ENCODE results near the gene FBXO24. TPM values are rescaled to one million over a fixed set of nuclear protein-coding genes. Genes with fewer than 3 reads are reported as not detected.

Gene FBXO24
- total and polyA plus RNA-seq, 2 of the 8 experiments (the other 6 are each of a cell fraction or from before 2014, with no cell fraction given) = 0.35 to 0.57 TPM

- TF ChIP-seq CTCF (IDR thresholded peaks at IDR 0.05; ENCODE audit: control extremely low read depth in 1 of 3, insufficient read depth in 1 of 3, low read depth in 1 of 3, low read length in 3 of 3) = no peak
- no peak for TF ChIP-seq BACH1 (IDR thresholded peaks at IDR 0.05; ENCODE audit: low read length)
- no peak for TF ChIP-seq CBX5 (IDR thresholded peaks at IDR 0.05; ENCODE audit: low read depth, low read length)
- TF ChIP-seq YY1 (IDR thresholded peaks at IDR 0.05; ENCODE audit: low read depth, low read length) = no peak
- 0 out of 2 replicates have a peak, but pooled peaks have one; percentile 6 for TF ChIP-seq EGR1 (IDR thresholded peaks at IDR 0.05; ENCODE audit: borderline replicate concordance, low read depth, low read length)
- no peak for TF ChIP-seq TAF7 (optimal IDR thresholded peaks at IDR 0.05; ENCODE audit: borderline replicate concordance, low read depth, low read length)
- no peak for TF ChIP-seq TEAD4 (IDR thresholded peaks at IDR 0.05; ENCODE audit: low read depth, low read length)
- no peak for TF ChIP-seq CHD2 (IDR thresholded peaks at IDR 0.05; ENCODE audit: low read length)
- TF ChIP-seq SP2 (IDR thresholded peaks at IDR 0.05; ENCODE audit: low read length) = no peak
- TF ChIP-seq KDM4A (IDR thresholded peaks at IDR 0.05; ENCODE audit: low read depth, low read length, severe bottlenecking) = no peak
- TF ChIP-seq MAFK (IDR thresholded peaks at IDR 0.05; ENCODE audit: low read depth, low read length) = no peak
- TF ChIP-seq KDM1A (IDR thresholded peaks at IDR 0.05; ENCODE audit: borderline replicate concordance, low read length) = no peak
- TF ChIP-seq HDAC6 (IDR thresholded peaks at IDR 0.05; ENCODE audit: low read depth, low read length) = no peak
- no peak for TF ChIP-seq JUND (IDR thresholded peaks at IDR 0.05; ENCODE audit: low read length)
- no peak for TF ChIP-seq SRF (IDR thresholded peaks at IDR 0.05; ENCODE audit: low read depth, low read length)
- TF ChIP-seq ZNF274 (IDR thresholded peaks at IDR 0.05; ENCODE audit: borderline replicate concordance, extremely low read depth, low read length) = no peak
- TF ChIP-seq FOSL1 (IDR thresholded peaks at IDR 0.05; ENCODE audit: insufficient read depth, low read depth, low read length) = 0 out of 2 replicates have a peak, but pooled peaks have one; percentile 57
- TF ChIP-seq GABPA (IDR thresholded peaks at IDR 0.05; ENCODE audit: borderline replicate concordance, insufficient read depth, low read length) = no peak
Observed at GRCh38 chr7:100570954-100571828, 14.9 kb upstream of the FBXO24 start (continued).

All from H1 (cell line).